Stimulated activated CD4-positive, alpha-beta T cell treated with anti-CD3 and anti-CD28 coated beads, Interleukin-1b, Interleukin-23, amount 100 ng/mL, for 4 hours (primary cell): ENCODE results near the gene ATOH8.

Experiments used
- DNase-seq, 2 donors: peaks; one replicate each; pipeline ENCODE4 v3.0.0-alpha.2; 2020; ENCODE audit warnings: low read depth in 2 of 2

Gene ATOH8

DNA sequence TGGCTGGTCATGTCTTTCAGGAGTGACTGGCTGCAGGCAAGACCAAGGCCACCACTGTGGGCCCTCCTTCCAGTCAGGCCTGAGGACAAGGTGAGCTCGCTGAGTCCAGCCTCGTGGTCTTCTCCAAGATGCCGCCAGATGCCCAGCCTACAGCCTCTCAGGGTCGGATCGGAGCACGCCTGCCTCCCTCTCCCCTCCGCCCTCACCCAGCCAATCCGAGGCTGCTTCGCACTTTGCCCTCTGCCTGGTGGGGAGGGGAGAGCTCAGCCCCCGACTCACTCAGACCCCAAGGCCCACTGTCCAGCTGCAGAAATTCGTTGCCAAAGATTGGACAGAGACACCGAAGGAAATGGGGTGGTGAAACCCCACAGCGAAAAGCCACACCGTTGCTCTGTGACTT, 33.1 kb downstream of the ATOH8 start:
- DNase-seq = no peak

DNA sequence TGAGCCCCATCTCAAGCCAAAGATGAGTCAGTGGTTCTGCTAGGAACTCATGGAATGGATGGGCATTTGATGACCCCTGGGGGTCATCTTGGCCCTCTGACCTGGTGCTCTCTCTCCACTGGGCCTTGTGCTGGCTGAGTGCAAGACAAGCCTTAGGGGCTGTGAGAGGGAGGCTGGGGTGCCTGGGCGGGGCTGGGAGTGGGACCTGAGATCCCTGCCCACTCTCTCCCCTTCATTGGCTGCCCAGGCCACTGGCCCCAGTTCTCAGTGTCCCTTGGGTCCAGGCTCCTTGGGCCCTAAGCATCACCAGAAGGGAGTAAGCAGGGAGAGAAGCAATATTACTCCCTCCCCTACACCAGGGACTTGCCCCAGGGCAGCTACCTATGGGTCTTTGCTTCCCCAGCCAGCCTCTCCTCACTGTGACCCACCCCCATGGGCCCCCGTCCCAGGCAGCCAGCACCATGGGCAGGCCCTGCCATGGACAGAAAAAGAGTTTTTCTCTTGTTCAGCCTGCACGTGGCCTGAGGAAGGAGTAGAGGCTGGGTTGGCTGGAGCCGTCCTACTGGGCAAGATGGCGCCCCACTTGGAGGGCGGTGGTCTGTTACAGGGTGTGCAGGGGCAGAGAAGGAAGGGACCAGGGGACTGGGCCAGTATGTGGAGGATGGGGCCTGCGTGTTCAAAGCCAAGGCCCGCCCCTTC, 33.6 kb downstream of the ATOH8 start:
- no peak for DNase-seq

- no peak for DNase-seq
These were observed 34.2 kb downstream of the ATOH8 start for GRCh38 chr2:85787981-85788340.

- DNase-seq = no peak
These were observed 34.8 kb downstream of the ATOH8 start for GRCh38 chr2:85788603-85789002.

DNA sequence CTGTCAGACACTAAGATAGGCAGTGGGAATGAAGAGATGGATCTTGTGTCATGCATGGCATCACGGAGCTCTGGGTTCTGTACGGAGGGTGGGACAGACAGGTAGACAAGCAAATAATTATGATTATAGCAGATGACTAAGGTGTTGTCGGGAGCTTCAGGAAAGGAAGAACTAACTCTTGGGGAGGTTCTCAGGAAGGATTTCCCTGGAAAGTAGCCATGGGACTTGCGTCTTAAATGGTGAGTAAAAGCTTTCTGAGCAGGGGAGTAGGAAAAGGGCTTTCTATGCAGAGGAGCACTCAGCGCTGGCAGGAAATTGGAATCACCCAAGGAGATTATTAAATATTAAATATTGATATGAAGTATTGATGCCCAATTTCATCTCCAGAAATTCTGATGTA, 35.5 kb downstream of the ATOH8 start:
- DNase-seq = no peak

GRCh38 chr2:85790032-85790431, 36.2 kb downstream of the ATOH8 start:
- no peak for DNase-seq

DNA sequence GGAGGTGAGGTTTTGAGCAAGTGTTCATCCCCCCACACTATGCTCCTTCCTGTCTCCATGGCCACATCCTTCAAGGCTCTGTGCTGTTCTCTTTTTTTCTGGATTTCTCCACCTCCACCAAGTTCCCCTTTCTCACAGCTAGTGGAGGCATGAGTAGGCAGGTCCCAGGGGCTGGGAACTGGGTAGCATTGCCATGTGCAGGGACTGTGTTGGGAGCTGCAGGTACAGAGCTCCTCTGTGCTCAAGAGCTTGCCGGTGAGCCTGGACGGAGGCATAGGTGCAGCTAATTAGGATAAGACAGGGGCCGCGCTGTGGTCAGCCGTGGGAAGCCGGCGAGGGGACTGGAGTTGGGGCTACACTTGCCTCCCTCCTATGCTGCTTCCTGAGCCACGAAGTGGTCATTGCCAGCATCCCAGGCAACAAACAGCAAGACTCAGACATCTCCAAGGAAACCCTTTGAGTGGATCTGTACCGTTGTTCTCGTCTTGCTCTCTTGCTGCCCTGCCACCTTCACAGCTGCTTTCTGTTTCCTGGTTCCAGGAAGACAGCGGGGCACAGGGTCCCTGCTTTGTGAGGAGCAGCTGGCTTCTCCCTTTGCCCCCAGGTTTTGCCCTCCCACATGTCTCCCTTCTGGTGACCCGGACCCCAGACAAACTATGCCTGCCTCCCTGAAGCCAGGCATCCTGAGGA, 36.9 kb downstream of the ATOH8 start:
- DNase-seq = no peak

DNA sequence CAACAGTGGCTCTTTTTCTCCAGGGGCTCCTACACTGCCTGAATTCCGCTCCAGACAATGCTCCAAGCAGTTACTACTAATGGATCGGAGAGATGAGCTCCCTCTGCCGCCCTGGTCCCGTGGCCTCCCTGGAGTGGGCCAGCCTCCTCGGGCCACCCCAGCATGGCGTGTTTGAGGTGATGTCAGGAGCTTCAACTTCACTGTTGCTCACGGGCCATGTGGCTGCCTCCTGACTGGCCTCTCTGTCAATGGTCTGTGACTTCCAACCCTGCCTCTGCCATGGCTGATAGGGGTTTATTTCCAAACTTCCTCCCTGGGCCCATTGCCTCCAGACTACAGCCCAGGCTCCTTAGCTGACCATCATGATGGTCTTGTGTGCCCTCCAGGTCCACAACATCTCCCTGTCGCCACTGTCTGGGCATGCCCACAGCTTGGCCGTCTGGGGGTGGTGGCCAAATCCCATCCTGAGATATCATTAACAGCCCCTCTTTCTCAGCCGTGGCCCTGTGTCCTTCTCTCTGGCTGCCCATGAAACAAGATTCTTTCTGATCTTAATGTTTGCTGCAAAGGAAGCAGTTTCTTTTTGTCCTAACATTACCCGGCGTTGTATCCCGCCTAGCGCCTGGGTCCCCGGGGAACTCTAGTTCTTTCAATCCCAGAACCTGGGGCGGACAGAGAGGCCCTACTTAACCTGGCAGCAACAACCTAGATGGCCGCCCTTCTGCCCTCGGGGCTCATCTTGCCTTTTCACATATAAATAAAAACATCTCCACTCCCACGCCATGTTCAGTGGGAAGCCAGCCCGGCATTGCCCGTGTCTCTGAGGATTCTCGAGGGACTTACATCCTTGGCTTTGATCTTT, 38.1 kb downstream of the ATOH8 start:
- no peak for DNase-seq

DNA sequence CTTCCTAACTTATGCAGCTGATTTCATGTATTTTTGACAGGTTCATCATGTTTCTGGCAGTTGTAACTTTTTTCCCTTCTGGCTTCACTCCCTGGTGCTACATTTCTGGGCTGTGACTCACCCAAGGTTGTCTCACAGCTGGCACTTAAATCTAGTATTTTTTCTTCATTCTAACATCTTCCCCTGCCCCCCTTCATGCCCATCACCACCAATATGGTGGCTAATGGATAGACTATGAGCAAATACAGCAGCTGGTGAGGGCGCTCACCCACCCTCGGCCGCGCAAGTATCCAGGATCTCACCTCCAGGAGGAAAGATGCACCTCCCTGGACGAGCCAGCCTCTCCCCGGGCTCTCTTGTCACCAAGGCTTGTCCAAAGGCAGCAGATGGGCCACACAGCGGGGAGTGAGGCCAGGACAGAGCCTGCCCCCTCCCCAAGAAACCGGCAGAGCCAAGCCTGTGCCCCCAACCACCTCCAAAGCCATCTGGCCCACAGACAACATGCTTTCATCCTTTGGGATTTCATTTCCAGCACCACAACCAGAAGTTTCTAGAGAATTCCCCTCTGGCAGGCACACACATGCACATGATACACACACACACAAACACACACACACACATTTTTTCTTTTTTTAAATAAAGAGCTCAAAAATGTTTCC, 39.1 kb downstream of the ATOH8 start:
- DNase-seq = no peak

GRCh38 chr2:85793584-85793983, 39.8 kb downstream of the ATOH8 start:
- no peak for DNase-seq

DNA sequence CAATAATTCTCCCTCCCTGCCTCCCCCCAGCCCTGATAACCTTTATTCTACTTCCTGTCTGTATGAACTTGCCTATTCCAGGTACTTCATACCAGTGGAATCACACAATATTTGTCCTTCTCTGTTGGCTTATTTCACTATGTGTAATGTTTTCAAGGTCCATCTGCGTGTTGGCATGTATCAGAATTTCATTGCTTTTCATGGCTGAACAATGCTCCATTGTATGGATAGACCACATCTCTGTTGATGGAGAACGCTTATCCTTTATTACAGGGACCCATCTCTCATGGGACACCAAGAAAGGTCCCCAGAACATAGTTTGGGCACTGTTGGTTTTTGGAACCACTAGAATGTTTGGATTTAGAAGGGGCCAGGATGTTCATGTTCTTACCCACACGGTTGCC, 40.2 kb downstream of the ATOH8 start:
- DNase-seq = no peak

GRCh38 chr2:85794491-85795121, 40.8 kb downstream of the ATOH8 start:
- DNase-seq = no peak

DNA sequence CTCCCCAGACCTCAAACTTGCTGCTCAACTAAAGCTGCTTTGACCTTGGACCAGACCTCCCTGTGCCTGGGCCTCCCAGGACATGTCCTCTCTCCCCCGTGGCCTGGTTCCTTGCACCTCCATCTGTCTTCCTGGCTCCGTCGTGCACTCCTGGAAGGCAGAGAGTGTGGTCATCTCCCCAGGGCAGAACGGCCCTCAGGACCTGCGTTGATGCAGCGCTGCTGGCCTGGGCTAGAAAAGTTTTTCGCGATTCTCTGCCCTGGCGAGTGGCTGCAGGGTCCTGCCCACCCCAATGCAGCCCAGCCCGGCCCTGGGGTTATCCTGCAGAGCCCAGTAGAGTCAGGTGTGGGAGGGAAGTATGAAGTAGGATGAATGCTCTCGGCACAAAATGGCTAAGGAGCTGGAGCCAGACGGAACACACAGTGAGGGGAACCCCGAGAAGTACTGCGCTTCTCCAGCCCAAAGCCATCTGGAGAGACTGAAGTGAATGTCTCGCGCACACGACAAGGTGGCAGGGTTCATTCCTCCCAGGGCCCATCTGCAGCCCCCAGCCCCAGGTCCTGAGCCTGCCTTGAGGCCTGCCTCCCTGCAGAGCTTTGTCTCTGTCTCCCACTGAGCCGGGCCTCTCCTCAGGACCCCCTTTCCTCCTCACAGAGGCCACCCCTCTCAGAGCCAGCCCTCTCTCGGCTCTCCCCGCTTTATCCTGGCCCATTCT, 41.7 kb downstream of the ATOH8 start:
- no peak for DNase-seq

DNA sequence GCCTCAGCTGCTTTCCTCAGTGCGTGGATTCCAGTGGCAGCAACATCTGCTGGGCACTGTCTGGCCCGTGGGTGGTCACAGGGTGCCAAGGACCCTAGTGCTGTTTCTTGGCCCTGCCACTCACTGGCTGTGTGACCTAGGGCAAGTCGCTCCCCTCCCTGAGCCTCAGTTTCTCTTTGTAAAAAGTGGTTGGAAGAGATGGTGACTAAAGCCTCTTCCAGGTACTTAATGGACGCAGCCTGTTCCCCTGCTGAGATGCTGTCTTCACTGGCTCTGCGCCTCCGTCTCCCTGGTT, 42.2 kb downstream of the ATOH8 start:
- no peak for DNase-seq

DNA sequence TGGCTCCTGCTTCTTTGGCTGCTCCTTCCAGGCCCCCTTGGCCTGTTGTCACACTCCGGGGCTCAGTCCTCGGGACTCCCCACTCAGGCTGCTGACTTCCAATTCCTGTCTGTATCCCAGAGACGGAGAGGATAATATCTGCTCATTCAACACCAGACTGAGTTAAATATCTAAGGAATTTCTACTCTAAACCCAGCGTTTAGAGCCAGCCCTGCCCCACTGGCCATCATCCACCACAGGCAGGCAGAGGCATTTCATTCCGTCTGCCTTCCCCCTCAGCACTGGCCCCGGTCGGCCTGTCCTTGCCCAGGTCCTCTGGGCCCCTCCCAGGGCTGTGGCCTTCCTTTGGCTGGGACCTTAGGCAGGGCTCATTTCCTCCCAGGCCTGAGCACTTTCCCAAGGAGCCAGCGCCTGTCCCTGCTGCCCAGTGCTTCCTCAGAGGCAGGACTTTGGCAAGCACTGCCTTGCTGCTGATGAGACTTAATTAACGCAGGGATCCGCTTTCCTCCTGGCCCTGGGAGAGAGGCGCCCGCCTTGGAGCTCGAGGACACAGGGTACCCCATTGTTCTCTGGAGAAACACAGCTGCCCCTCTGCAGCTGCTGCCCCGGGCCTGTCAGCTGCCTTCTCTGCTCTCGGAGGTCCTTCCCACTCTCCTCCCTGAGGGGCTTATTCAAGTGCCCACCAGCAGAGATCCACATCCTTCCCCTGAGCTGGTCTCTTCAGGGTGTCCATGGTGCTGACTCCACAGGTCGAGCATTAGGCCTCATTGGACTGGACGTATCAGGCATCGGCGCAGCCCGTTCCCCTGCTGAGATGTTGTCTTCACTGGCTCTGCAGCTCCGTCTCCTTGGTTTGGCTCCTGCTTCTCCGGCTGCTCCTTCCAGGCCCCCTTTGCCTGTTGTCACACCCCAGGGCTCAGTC, 42.8 kb downstream of the ATOH8 start:
- DNase-seq = no peak

GRCh38 chr2:85797263-85797660, 43.5 kb downstream of the ATOH8 start:
- DNase-seq = no peak

DNA sequence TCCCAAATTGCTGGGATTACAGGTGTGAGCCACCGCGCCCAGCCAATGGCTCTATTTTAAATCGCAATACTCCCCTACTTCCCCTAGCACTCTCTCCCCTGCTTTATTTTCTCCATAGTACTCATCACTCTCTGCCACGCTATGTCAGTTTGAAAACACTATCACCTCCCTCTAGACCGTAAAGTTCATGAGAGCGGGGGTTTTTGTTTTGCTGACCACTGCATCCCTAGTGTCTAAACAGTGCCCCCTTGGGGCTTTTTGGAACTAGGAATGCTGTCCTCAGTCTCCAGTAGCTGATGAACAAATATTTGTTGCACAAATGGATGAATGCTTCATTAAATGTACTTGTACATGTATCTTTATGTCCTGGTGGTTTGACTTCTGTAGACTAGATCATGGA, 44.1 kb downstream of the ATOH8 start:
- no peak for DNase-seq

DNA sequence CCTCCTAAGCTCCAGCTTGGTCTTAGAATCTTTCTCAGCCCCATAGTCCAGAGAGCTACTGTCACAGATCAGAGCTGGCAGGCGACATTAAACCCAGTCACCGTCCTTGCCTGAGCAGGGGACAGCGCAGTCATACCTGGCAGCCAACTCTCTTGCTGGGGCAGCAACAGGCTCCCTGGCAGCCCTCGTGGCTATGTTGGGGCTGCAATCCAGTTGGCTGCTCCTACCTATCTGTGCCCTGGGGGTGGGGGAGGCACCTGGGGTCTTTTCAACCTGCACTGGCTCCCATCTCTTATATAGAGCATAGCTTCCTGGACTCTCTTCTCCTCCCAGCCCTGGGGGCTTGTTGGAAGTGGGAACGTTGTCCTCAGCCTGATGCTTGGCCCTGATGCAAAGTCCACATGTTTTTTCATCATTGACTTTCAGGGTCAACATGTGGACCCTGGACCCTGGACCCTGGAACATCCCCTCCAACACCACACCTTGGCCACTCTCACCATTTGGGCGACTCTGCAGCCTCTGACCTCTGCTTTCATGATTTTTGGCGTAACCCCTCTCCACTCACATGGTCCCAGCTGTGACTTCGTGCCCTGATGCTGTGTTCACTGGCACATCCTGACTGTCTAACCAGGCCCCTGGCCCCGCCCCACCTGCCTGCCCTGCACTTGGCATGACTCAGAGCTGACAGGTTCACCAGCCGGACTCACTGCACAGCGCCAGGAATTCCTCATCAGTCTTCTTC, 45.6 kb downstream of the ATOH8 start:
- DNase-seq = no peak

DNA sequence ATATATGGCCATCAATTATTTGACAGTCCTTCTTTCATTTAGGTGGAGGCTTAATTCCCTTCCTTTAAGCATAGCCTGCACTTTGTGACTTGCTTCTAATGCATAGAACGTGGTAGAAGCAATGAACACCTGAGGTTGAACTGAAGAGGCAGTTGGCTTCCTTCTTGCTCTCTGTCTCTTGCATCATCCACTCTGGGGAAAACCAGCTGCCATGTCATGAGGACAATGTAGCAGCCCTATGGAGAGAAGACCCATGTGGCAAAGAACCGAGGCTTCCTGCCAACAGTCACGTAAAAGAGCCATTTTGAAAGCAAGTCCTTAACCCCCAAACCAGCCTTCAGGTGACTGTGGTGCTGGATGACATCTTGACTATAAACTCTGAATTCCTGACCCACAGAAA, 46.8 kb downstream of the ATOH8 start:
- no peak for DNase-seq

- no peak for DNase-seq
These were observed 48.1 kb downstream of the ATOH8 start for GRCh38 chr2:85801871-85802270.
